HG02840 (cell line): Measurements from ENCODE around the gene ZNF750.
"Not testable (repeated sequence)": the region's sequence is repeated elsewhere in the genome, so short reads cannot be mapped to it uniquely, and the experiment has no call there.

ENCODE experiments used
- ATAC-seq: cut with Tn5 transposase; IDR thresholded peaks from one replicate; pipeline ENCODE4 v1.9.1; 2021; ENCODE audit warnings: mild to moderate bottlenecking, moderate library complexity, moderate number of reproducible peaks; ENCODE audit not compliant: unreplicated experiment, low FRiP score

ZNF750 gene

GRCh38 chr17:82799591-82799990, 40.2 kb downstream of the ZNF750 start:
- no peak for ATAC-seq

GRCh38 chr17:82798752-82799151, 41.1 kb downstream of the ZNF750 start:
- no peak for ATAC-seq

GRCh38 chr17:82797061-82797460, 42.8 kb downstream of the ZNF750 start:
- no peak for ATAC-seq

GRCh38 chr17:82795615-82796014, 44.2 kb downstream of the ZNF750 start:
- ATAC-seq = no peak

- no peak for ATAC-seq
Observed at GRCh38 chr17:82794781-82795482, 44.9 kb downstream of the ZNF750 start.

- ATAC-seq = no peak
Observed at GRCh38 chr17:82793974-82794630, 45.7 kb downstream of the ZNF750 start.

- no peak for ATAC-seq
Observed at GRCh38 chr17:82791532-82791931, 48.3 kb downstream of the ZNF750 start.

- no peak for ATAC-seq
Observed at GRCh38 chr17:82790391-82790790, 49.4 kb downstream of the ZNF750 start.

GRCh38 chr17:82789806-82790205, 50.0 kb downstream of the ZNF750 start:
- ATAC-seq = no peak

GRCh38 chr17:82789051-82789592, 50.7 kb downstream of the ZNF750 start:
- ATAC-seq = no peak

- ATAC-seq = no peak
Observed at GRCh38 chr17:82788206-82789001, 51.4 kb downstream of the ZNF750 start.

- ATAC-seq = no peak
Observed at GRCh38 chr17:82787081-82787848, 52.6 kb downstream of the ZNF750 start.

GRCh38 chr17:82786427-82786826, 53.4 kb downstream of the ZNF750 start:
- ATAC-seq = no peak

GRCh38 chr17:82785581-82785980, 54.2 kb downstream of the ZNF750 start:
- not testable (repeated sequence) for ATAC-seq

- no peak for ATAC-seq
Observed at GRCh38 chr17:82783498-82783897, 56.3 kb downstream of the ZNF750 start.

GRCh38 chr17:82782657-82783207, 57.1 kb downstream of the ZNF750 start:
- ATAC-seq = no peak

GRCh38 chr17:82781894-82782274, 57.9 kb downstream of the ZNF750 start:
- no peak for ATAC-seq

GRCh38 chr17:82780971-82781893, 58.6 kb downstream of the ZNF750 start:
- no peak for ATAC-seq

- no peak for ATAC-seq
Observed at GRCh38 chr17:82780195-82780594, 59.6 kb downstream of the ZNF750 start.
